ENCODE results near the gene PSMB8. TPM values are rescaled to one million over a fixed set of nuclear protein-coding genes. Genes with fewer than 3 reads are reported as not detected.
"Not testable (repeated sequence)": the region's sequence is repeated elsewhere in the genome, so short reads cannot be mapped to it uniquely, and the experiment has no call there.

Gene PSMB8
- total and polyA plus RNA-seq, 2 of the 4 experiments (the other 2 are of a cell fraction): 31.6 to 33.3 TPM

DNA sequence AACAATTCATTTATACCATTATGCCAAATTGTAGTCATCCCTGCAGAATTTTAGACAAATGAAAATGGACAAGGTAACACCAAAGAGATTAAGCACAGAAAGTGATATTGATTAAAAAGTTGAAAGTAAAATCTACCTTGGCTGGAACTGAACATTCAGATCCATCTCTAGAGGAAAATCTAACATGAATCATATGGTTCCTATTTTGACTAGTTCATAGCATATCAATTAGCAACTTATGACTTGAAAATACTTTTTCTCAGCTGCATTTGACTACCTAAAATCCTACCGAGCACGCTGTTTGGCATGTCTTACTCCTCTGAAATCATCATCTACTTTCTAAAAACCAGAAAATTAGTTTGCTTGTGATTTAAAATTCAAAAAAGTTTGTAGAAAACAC, 32.8 kb upstream of the PSMB8 start:
- ChIA-PET POLR2A (ENCODE audit: unreplicated experiment) (no interaction called here), CTCF (interaction anchor here (1.0 to 2.4 kb wide), 2 partner anchors 8 to 23 kb away, joined by 3 to 7 read pairs; partner anchors contain the start of genes PSMB9 and TAP1)
- no peak overlapping the region for H2BK15ac ChIP-seq (ENCODE audit: low read depth, low read length)
- no CpG with 5 or more reads among the region's 2 CpGs for WGBS, 2 experiments (ENCODE audit: extremely low coverage in 2 of 2, insufficient read length in 1 of 2)
- H3K18ac ChIP-seq (ENCODE audit: low read depth, low read length): no peak overlapping the region
- ATAC-seq (ENCODE audit: low read depth) (no peak), DNase-seq (no peak)
- no peak overlapping the region for H2AK9ac ChIP-seq (replicated peaks; ENCODE audit: low read depth, low read length, poor library complexity)
- no peak overlapping the region for H4K8ac ChIP-seq (ENCODE audit: low read depth in 2 of 2, low read length in 2 of 2)
- H3K79me1 ChIP-seq (ENCODE audit: low read depth in 1 of 2, low read length in 2 of 2): no peaks in the 10 kb centered on the region
- no peak overlapping the region for H3K4me2 ChIP-seq (ENCODE audit: low read depth, low read length)
- H3K9ac ChIP-seq (ENCODE audit: low read depth, low read length): no peak overlapping the region
- no peak overlapping the region for H4K91ac ChIP-seq (ENCODE audit: insufficient read depth, low read depth, low read length)
- no peak overlapping the region for H3K14ac ChIP-seq (replicated peaks; ENCODE audit: low read depth, low read length)
- no peaks in the 10 kb centered on the region for H4K20me1 ChIP-seq (ENCODE audit: insufficient read depth, low read length)
- peaks cover 18% of the 10 kb centered on the region for H3K27me3 ChIP-seq (ENCODE audit: control insufficient read depth, insufficient read depth, low read length)
- H3K56ac ChIP-seq (ENCODE audit: extremely low read depth, insufficient read depth, low read length): no peak overlapping the region
- H3K4ac ChIP-seq (ENCODE audit: low read depth, low read length): no peak overlapping the region
- no peak overlapping the region for H3K23ac ChIP-seq (ENCODE audit: low read depth, low read length)
- H3K9me1 ChIP-seq (ENCODE audit: insufficient read depth, low read length): no peaks in the 10 kb centered on the region
- H3K27ac ChIP-seq (ENCODE audit: insufficient read depth, low read length): no peak overlapping the region
- TF ChIP-seq CHD1 (IDR thresholded peaks at IDR 0.05; ENCODE audit: low read depth, low read length) (no peak), FOS (IDR thresholded peaks at IDR 0.05; ENCODE audit: low read depth, low read length) (no peak), RAD21 (IDR thresholded peaks at IDR 0.05; ENCODE audit: low read length) (no peak), MAFK (IDR thresholded peaks at IDR 0.05; ENCODE audit: low read depth, low read length) (no peak), RCOR1 (IDR thresholded peaks at IDR 0.05; ENCODE audit: insufficient replicate concordance, low read length) (no peak)
- TF ChIP-seq, protein P1, sequence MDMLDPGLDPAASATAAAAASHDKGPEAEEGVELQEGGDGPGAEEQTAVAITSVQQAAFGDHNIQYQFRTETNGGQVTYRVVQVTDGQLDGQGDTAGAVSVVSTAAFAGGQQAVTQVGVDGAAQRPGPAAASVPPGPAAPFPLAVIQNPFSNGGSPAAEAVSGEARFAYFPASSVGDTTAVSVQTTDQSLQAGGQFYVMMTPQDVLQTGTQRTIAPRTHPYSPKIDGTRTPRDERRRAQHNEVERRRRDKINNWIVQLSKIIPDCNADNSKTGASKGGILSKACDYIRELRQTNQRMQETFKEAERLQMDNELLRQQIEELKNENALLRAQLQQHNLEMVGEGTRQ (IDR thresholded peaks at IDR 0.05; ENCODE audit: low read depth, low read length): no peak
- TF ChIP-seq, protein P2, sequence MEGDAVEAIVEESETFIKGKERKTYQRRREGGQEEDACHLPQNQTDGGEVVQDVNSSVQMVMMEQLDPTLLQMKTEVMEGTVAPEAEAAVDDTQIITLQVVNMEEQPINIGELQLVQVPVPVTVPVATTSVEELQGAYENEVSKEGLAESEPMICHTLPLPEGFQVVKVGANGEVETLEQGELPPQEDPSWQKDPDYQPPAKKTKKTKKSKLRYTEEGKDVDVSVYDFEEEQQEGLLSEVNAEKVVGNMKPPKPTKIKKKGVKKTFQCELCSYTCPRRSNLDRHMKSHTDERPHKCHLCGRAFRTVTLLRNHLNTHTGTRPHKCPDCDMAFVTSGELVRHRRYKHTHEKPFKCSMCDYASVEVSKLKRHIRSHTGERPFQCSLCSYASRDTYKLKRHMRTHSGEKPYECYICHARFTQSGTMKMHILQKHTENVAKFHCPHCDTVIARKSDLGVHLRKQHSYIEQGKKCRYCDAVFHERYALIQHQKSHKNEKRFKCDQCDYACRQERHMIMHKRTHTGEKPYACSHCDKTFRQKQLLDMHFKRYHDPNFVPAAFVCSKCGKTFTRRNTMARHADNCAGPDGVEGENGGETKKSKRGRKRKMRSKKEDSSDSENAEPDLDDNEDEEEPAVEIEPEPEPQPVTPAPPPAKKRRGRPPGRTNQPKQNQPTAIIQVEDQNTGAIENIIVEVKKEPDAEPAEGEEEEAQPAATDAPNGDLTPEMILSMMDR (conservative IDR thresholded peaks at IDR 0.05; ENCODE audit: low read depth, low read length): no peak
- intact Hi-C loops (cut with micrococcal nuclease) (no loop called here), dilution Hi-C loops (cut with HindIII; ENCODE audit: low sequenced_read_pairs, unreplicated experiment) (no loop called here), in situ Hi-C loops (cut with MboI; ENCODE audit: low sequenced_read_pairs) (no loop called here)
- no peak overlapping the region for H2AK5ac ChIP-seq (ENCODE audit: low read depth, low read length)
- H4K5ac ChIP-seq (ENCODE audit: low read depth, low read length): no peak overlapping the region
- no peak overlapping the region for H2BK120ac ChIP-seq (ENCODE audit: low read depth, low read length)
- no peak overlapping the region for H2AFZ ChIP-seq (replicated peaks; ENCODE audit: low read length, poor library complexity)
- H3K9me3 ChIP-seq (ENCODE audit: control insufficient read depth, insufficient read depth, low read length): no peaks in the 10 kb centered on the region
- no TSS peak for BruUV-seq (replicated peaks)
- no peak overlapping the region for H3K4me3 ChIP-seq (ENCODE audit: insufficient read depth, low read depth, low read length)
- H2BK20ac ChIP-seq (ENCODE audit: low read depth, low read length): no peak overlapping the region
- H3K4me1 ChIP-seq (ENCODE audit: control insufficient read depth, insufficient read depth, low read length): no peaks in the 10 kb centered on the region
- no peak overlapping the region for H2BK5ac ChIP-seq (ENCODE audit: low read depth, low read length, poor library complexity, severe bottlenecking)
- no peaks in the 10 kb centered on the region for H3K36me3 ChIP-seq (ENCODE audit: control insufficient read depth, insufficient read depth, low read length)

DNA sequence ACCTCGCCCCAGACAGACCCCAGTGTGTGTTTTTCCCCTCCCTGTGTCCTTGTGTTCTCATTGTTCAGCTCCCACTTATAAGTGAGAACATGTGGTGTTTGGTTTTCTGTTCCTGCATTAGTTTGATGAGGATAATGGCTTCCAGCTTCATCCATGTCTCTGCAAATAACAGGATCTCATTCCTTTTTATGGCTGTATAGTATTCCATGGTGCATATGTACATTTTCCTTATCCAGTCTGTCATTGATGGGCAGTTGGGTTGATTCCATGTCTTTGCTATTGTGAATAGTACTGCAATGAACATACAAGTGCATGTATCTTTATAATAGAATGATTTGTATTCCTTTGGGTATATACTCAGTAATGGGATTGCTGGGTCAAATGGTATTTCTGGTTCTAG, 30.1 kb upstream of the PSMB8 start:
- CTCF ChIA-PET; H4K5ac ChIP-seq (ENCODE audit: low read depth, low read length); H3K56ac ChIP-seq (ENCODE audit: extremely low read depth, insufficient read depth, low read length); H3K27me3 ChIP-seq (ENCODE audit: control insufficient read depth, insufficient read depth, low read length); H3K4ac ChIP-seq (ENCODE audit: low read depth, low read length); H2AFZ ChIP-seq (replicated peaks; ENCODE audit: low read length, poor library complexity); H2BK5ac ChIP-seq (ENCODE audit: low read depth, low read length, poor library complexity, severe bottlenecking); H4K8ac ChIP-seq (ENCODE audit: low read depth in 2 of 2, low read length in 2 of 2); H3K4me2 ChIP-seq (ENCODE audit: low read depth, low read length); H4K20me1 ChIP-seq (ENCODE audit: insufficient read depth, low read length); H3K79me1 ChIP-seq (ENCODE audit: low read depth in 1 of 2, low read length in 2 of 2); H3K36me3 ChIP-seq (ENCODE audit: control insufficient read depth, insufficient read depth, low read length); H2AK5ac ChIP-seq (ENCODE audit: low read depth, low read length); H4K91ac ChIP-seq (ENCODE audit: insufficient read depth, low read depth, low read length); H2BK15ac ChIP-seq (ENCODE audit: low read depth, low read length); ATAC-seq (ENCODE audit: low read depth); H2BK120ac ChIP-seq (ENCODE audit: low read depth, low read length); BruUV-seq (replicated peaks); H3K18ac ChIP-seq (ENCODE audit: low read depth, low read length); H3K4me3 ChIP-seq (ENCODE audit: insufficient read depth, low read depth, low read length); H3K23ac ChIP-seq (ENCODE audit: low read depth, low read length); H3K14ac ChIP-seq (replicated peaks; ENCODE audit: low read depth, low read length); DNase-seq; H3K27ac ChIP-seq (ENCODE audit: insufficient read depth, low read length); H2BK20ac ChIP-seq (ENCODE audit: low read depth, low read length); H3K9me3 ChIP-seq (ENCODE audit: control insufficient read depth, insufficient read depth, low read length); POLR2A ChIA-PET (ENCODE audit: unreplicated experiment); dilution Hi-C loops (cut with HindIII; ENCODE audit: low sequenced_read_pairs, unreplicated experiment); H3K4me1 ChIP-seq (ENCODE audit: control insufficient read depth, insufficient read depth, low read length); H3K9me1 ChIP-seq (ENCODE audit: insufficient read depth, low read length); intact Hi-C loops (cut with micrococcal nuclease); H3K9ac ChIP-seq (ENCODE audit: low read depth, low read length); in situ Hi-C loops (cut with MboI; ENCODE audit: low sequenced_read_pairs); H2AK9ac ChIP-seq (replicated peaks; ENCODE audit: low read depth, low read length, poor library complexity): not testable (repeated sequence)
- no CpG with 5 or more reads among the region's 1 CpG for WGBS, 2 experiments (ENCODE audit: extremely low coverage in 2 of 2, insufficient read length in 1 of 2)

Data from IMR-90 (cell line).